ENCODE measurements around the gene CCM2.

CCM2 gene

DNA sequence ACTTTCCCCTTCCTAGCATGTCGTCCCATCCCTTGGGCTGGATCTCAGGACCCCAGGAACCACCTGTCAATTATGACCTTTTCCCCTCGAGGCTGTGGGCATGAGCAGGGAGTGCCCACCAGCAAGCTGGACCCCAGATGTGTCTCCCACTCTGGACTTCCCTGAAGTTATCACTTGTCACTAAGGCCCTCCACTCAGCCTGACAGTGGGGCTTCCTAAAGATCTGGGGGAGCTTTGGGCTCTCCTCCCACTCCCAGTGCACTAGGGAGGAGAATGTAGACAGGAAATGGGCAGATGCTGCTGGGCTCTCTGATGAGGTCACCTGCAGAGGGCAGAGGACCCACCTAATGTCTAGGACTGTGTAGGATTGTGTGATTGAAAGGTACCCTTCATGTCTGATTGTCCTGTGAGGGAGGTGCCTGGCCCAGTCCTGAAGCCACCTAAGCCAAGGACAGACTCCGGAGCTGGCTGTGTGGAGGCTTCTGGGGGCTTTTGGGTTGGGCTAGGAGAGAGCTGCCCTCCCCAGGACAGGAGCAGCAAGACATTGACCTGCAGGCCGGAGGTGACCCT is 39.9 kb upstream of the CCM2 start:
- Histone ChIP-seq H4K20me1 (ENCODE audit: insufficient read depth, low read length) (no peaks in the 10 kb centered on the region), H2AFZ (ENCODE audit: low read depth, low read length) (no peak overlapping the region), H3K4me3 (ENCODE audit: low read depth in 1 of 2, low read length in 2 of 2) (no peak overlapping the region), H3K4me1 (ENCODE audit: insufficient read depth, low read length) (no peaks in the 10 kb centered on the region), H3K79me2 (ENCODE audit: insufficient read depth, low read length) (no peaks in the 10 kb centered on the region), H3K9me3 (ENCODE audit: insufficient read depth, low read length, severe bottlenecking) (no peaks in the 10 kb centered on the region), H3K27ac (ENCODE audit: low read length) (no peak overlapping the region), H3K9ac (ENCODE audit: low read depth, low read length) (no peak overlapping the region), H3K36me3 (ENCODE audit: insufficient read depth, low read length) (no peaks in the 10 kb centered on the region), H3K4me2 (ENCODE audit: insufficient read depth, low read length) (no peak overlapping the region), H3K27me3 (ENCODE audit: insufficient read depth, low read length, poor library complexity) (no peaks in the 10 kb centered on the region)
- no peak for TF ChIP-seq CTCF (IDR thresholded peaks at IDR 0.05; ENCODE audit: borderline replicate concordance, extremely low read depth, low read length, poor library complexity, severe bottlenecking)
- no peak for TF ChIP-seq EZH2 (IDR thresholded peaks at IDR 0.05; ENCODE audit: borderline replicate concordance, low read depth, low read length, severe bottlenecking)
- ATAC-seq (ENCODE audit: insufficient read depth, low read depth), result no peak
- no peak for DNase-seq

DNA sequence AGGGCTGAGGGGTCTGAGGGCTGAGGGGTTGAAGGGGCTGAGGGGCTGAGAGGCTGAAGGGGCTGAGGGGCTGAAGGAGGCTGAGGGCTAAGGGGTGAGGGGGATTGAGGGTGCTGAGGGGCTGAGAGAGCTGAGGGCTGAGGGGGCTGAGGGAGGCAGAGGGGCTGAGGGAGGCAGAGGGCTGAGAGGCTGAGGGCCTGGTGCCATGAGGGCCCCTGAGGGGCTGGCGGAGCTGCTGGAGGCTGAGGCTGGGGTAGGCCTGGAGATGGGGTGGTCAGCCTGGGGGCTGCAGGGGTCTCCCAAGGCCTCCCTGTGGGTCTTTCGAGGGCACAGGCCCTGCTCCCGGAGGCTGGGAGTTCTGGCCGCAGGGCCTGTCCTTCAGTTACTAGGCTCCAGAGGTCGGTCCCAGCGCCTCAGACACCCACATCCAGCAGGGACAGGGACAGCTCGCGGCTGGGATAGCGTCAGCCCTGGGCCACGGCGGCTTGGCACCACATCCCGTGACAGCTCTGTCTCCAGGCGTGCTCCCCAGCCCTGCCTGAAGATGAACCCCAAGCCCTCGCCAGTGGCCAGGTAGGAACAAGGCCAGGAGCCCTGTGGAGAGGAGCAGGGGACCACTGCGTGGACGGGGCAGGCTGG is 38.0 kb upstream of the CCM2 start:
- ATAC-seq (ENCODE audit: insufficient read depth, low read depth) (peak; percentile 15; the same call in 1 of the 3 replicates), DNase-seq (no peak)
- Histone ChIP-seq H3K4me2 (ENCODE audit: insufficient read depth, low read length) (no peak overlapping the region), H3K4me3 (ENCODE audit: low read depth in 1 of 2, low read length in 2 of 2) (no peak overlapping the region), H3K79me2 (ENCODE audit: insufficient read depth, low read length) (no peaks in the 10 kb centered on the region), H3K9me3 (ENCODE audit: insufficient read depth, low read length, severe bottlenecking) (no peaks in the 10 kb centered on the region), H2AFZ (ENCODE audit: low read depth, low read length) (no peak overlapping the region), H3K27me3 (ENCODE audit: insufficient read depth, low read length, poor library complexity) (no peaks in the 10 kb centered on the region), H3K27ac (ENCODE audit: low read length) (no peak overlapping the region), H3K4me1 (ENCODE audit: insufficient read depth, low read length) (no peaks in the 10 kb centered on the region), H4K20me1 (ENCODE audit: insufficient read depth, low read length) (no peaks in the 10 kb centered on the region), H3K9ac (ENCODE audit: low read depth, low read length) (no peak overlapping the region), H3K36me3 (ENCODE audit: insufficient read depth, low read length) (peaks cover 7% of the 10 kb centered on the region; the same call in 1 of the 2 replicates)
- TF ChIP-seq CTCF (IDR thresholded peaks at IDR 0.05; ENCODE audit: borderline replicate concordance, extremely low read depth, low read length, poor library complexity, severe bottlenecking) (no peak), EZH2 (IDR thresholded peaks at IDR 0.05; ENCODE audit: borderline replicate concordance, low read depth, low read length, severe bottlenecking) (no peak)

DNA sequence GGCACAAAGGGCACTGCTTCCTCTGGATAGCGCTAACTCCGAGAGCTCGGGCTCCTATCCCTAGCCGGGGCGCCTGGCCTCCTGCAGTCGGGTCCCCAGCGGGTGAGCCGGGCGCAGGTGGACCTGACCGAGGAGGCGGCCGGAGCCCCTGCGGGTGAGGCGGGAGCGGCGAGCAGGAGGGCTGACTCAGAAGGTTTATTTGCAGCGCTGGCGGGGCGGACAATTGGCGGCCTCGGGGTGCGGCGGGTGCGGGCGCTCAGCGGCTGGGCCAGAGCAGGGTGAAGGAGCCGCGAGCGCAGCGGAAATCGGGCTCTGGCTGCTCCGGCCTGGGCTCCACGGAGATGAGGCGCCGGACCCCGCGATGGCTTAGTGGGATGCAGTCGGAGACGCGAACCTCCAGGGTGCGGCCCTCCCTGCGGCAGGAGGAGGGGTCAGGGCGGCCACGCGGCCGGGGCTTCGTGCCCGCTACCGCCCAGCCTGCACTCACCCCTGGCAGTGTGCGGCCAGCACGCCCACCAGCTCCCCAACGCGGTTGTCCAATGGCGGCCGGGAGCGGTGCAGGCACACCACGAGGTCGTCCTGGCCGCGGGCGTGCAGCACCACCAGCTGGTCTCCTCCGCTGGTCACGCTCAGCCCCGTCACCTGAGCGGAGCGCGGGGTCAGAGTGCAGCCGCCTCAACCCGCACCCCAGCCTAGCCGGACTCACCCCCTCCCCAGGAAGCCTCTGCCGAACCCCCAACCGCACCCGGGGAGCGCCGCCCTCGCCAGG is 37.3 kb upstream of the CCM2 start:
- Histone ChIP-seq H3K79me2 (ENCODE audit: insufficient read depth, low read length) (no peaks in the 10 kb centered on the region), H3K27me3 (ENCODE audit: insufficient read depth, low read length, poor library complexity) (no peaks in the 10 kb centered on the region), H3K4me2 (ENCODE audit: insufficient read depth, low read length) (no peak overlapping the region), H3K9me3 (ENCODE audit: insufficient read depth, low read length, severe bottlenecking) (no peaks in the 10 kb centered on the region), H2AFZ (ENCODE audit: low read depth, low read length) (no peak overlapping the region), H3K36me3 (ENCODE audit: insufficient read depth, low read length) (peaks cover 7% of the 10 kb centered on the region; the same call in 1 of the 2 replicates), H3K27ac (ENCODE audit: low read length) (no peak overlapping the region), H4K20me1 (ENCODE audit: insufficient read depth, low read length) (no peaks in the 10 kb centered on the region), H3K4me3 (ENCODE audit: low read depth in 1 of 2, low read length in 2 of 2) (no peak overlapping the region), H3K9ac (ENCODE audit: low read depth, low read length) (no peak overlapping the region), H3K4me1 (ENCODE audit: insufficient read depth, low read length) (no peaks in the 10 kb centered on the region)
- no peak for TF ChIP-seq CTCF (IDR thresholded peaks at IDR 0.05; ENCODE audit: borderline replicate concordance, extremely low read depth, low read length, poor library complexity, severe bottlenecking)
- TF ChIP-seq EZH2 (IDR thresholded peaks at IDR 0.05; ENCODE audit: borderline replicate concordance, low read depth, low read length, severe bottlenecking), result no peak
- DNase-seq, result no peak
- ATAC-seq (ENCODE audit: insufficient read depth, low read depth), result no peak; the same call in 2 of the 3 replicates

Data from DND-41 (cell line).